Measurements from ENCODE around the gene NCR3LG1. TPM values are rescaled to one million over a fixed set of nuclear protein-coding genes. Genes with fewer than 3 reads are reported as not detected.

The NCR3LG1 gene
- total and polyA plus RNA-seq, 2 donors (not counting 3 experiments of a cell fraction or from before 2014, with no cell fraction given): 2.2 to 8.1 TPM

GRCh38 chr11:17412488-17413180, 61.0 kb downstream of the NCR3LG1 start:
- no peaks in the 10 kb centered on the region for H3K79me2 ChIP-seq (ENCODE audit: control insufficient read depth, insufficient read depth, low read length)
- no peaks in the 10 kb centered on the region for H3K9me3 ChIP-seq (replicated peaks; ENCODE audit: control insufficient read depth, insufficient read depth, low read length)
- BruUV-seq (replicated peaks): no TSS peak
- no peak overlapping the region for H3K27ac ChIP-seq (ENCODE audit: insufficient read depth, low read depth, low read length)
- ChIA-PET CTCF (interaction anchor here (0.8 to 1.2 kb wide), 2 partner anchors 10 to 116 kb away, joined by 3 read pairs; no protein-coding TSS in a partner anchor), POLR2A (no interaction called here)
- H3K27me3 ChIP-seq (ENCODE audit: control insufficient read depth in 2 of 2, insufficient read depth in 2 of 2, low read length in 2 of 2): no peaks in the 10 kb centered on the region
- no peaks in the 10 kb centered on the region for H3K9me1 ChIP-seq (replicated peaks; ENCODE audit: control insufficient read depth, extremely low read depth, insufficient read depth, low read length)
- H3K4me1 ChIP-seq (ENCODE audit: control insufficient read depth, extremely low read depth, insufficient read depth, low read length): no peaks in the 10 kb centered on the region
- no peak overlapping the region for H3K9ac ChIP-seq (replicated peaks; ENCODE audit: extremely low read depth, insufficient read depth, low read length)
- DNase-seq (ENCODE audit: low read depth, low spot score) (no peak), FAIRE-seq (no peak)
- no peaks in the 10 kb centered on the region for H4K20me1 ChIP-seq (replicated peaks; ENCODE audit: control insufficient read depth, extremely low read depth, insufficient read depth, low read length)
- TF ChIP-seq FOS (IDR thresholded peaks at IDR 0.05; ENCODE audit: borderline replicate concordance, insufficient read depth, low read length) (no peak), GATA2 (IDR thresholded peaks at IDR 0.05; ENCODE audit: insufficient read depth, insufficient read length, low read depth, low read length) (no peak), MAX (IDR thresholded peaks at IDR 0.05; ENCODE audit: insufficient read depth, insufficient read length) (no peak), JUN (IDR thresholded peaks at IDR 0.05; ENCODE audit: borderline replicate concordance, insufficient read depth, insufficient read length, low read depth) (no peak), POLR2AphosphoS5 (IDR thresholded peaks at IDR 0.05; ENCODE audit: insufficient read depth, low read depth, low read length) (no peak), EZH2 (IDR thresholded peaks at IDR 0.05; ENCODE audit: borderline replicate concordance, low read depth, low read length, severe bottlenecking) (no peak), POLR2A (IDR thresholded peaks at IDR 0.05; ENCODE audit: low read depth, low read length) (no peak), MYC (IDR thresholded peaks at IDR 0.05; ENCODE audit: low read depth, low read length) (no peak)
- TF ChIP-seq, protein P1, sequence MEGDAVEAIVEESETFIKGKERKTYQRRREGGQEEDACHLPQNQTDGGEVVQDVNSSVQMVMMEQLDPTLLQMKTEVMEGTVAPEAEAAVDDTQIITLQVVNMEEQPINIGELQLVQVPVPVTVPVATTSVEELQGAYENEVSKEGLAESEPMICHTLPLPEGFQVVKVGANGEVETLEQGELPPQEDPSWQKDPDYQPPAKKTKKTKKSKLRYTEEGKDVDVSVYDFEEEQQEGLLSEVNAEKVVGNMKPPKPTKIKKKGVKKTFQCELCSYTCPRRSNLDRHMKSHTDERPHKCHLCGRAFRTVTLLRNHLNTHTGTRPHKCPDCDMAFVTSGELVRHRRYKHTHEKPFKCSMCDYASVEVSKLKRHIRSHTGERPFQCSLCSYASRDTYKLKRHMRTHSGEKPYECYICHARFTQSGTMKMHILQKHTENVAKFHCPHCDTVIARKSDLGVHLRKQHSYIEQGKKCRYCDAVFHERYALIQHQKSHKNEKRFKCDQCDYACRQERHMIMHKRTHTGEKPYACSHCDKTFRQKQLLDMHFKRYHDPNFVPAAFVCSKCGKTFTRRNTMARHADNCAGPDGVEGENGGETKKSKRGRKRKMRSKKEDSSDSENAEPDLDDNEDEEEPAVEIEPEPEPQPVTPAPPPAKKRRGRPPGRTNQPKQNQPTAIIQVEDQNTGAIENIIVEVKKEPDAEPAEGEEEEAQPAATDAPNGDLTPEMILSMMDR (IDR thresholded peaks at IDR 0.05; ENCODE audit: extremely low read depth in 1 of 2, insufficient read depth in 1 of 2, low read depth in 1 of 2, low read length in 2 of 2): no peak
- dilution Hi-C loops (cut with MboI; ENCODE audit: extremely low pct_ligation_motif_present, low sequenced_read_pairs): no loop called here
- intact Hi-C loops (cut with micrococcal nuclease): no loop called here
- no peak overlapping the region for H2AFZ ChIP-seq (ENCODE audit: low read depth, low read length)
- no peak overlapping the region for H3K4me3 ChIP-seq (replicated peaks in 1 of 3; ENCODE audit: insufficient read depth in 1 of 3, low read depth in 1 of 3, low read length in 3 of 3)
- H3K4me2 ChIP-seq (ENCODE audit: insufficient read depth, low read length): no peak overlapping the region
- H3K36me3 ChIP-seq (ENCODE audit: control insufficient read depth in 2 of 2, extremely low read depth in 1 of 2, insufficient read depth in 2 of 2, low read length in 2 of 2): no peaks in the 10 kb centered on the region

Data from endothelial cell of umbilical vein (primary cell).